G401 (cell line): ENCODE measurements around the gene NCOR2. TPM values are rescaled to one million over a fixed set of nuclear protein-coding genes. Genes with fewer than 3 reads are reported as not detected.

ENCODE experiments used
- DNase-seq: peaks from one replicate; pipeline ENCODE4 v3.0.0-alpha.2; 2015; ENCODE audit warnings: low spot score
- in situ Hi-C: cut with HindIII; loops from 2 replicates; pipeline ENCODE4 v1.10.0; 2016; ENCODE audit warnings: low sequenced_read_pairs, mixed read lengths
- total RNA-seq: library from RNA; depleted of rRNA; stranded (reverse); fragments of >200 nt; shearing (Covaris generic); gene quantifications from 2 replicates; pipeline ENCODE4 v1.2.3, GENCODE V29; 2014

Gene NCOR2
- total RNA-seq, 1 experiment from 2014 or later, result 19.0 TPM

DNA sequence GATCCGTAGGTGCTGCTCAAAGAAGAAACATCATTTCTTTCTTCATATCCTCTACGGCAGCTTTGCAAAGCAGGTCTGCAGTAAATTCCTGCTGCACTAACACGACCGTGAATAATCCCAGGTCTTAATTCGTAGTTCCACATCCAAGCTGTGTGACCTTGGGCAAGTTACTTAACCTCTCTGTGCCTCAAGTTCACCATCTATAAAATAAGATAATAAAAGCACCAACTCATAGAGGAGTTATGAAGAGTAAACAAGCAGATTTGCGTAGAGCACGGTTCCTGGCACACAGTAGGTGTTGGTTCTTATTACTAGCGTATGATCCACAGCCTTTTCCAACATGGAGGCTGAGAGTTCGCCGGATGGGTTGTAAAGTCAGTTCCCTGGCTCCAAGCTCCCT lies 3.6 kb downstream of the NCOR2 start:
- in situ Hi-C loops, result no loop called here
- DNase-seq, result no peak

DNA sequence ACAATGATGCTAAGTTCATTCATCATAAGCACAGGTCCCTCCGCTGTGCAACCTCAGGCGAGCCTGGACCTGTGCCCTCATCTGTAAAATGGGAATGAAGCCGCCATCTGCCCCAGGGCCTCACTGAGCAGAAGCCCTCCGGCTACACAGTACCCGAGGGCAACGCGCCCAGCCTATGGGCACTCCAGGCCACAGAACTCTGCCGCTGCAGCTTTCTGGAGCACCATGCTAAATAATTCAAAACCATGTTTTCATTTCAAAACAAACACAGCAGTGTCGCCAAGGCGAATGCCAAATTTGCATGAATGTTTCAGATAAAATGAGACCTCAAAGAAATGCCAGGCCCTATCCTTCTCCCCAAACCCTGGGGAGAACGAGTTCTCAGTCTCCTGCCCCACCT lies 4.0 kb downstream of the NCOR2 start:
- peak; percentile 44 for DNase-seq
- in situ Hi-C loops, result no loop called here

DNA sequence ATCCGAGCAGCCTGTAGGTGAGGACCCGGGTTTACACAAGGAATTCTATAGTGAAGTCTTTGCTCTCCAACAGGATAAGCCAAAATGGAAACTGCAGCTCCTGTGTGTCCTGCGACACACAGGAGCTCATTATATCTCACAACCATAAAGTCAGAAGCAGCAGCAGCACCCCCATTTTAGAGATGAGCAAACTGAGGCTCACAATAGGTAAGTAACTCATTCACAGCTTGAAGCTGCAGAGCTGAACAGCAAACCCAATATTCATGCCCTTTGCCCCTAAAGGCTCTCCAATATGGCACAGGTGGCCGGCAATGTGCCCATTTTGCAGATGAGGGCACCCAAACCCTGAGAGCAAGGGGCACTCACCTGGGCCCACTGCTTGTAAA lies 4.6 kb downstream of the NCOR2 start:
- DNase-seq, result no peak
- in situ Hi-C loops, result no loop called here

DNA sequence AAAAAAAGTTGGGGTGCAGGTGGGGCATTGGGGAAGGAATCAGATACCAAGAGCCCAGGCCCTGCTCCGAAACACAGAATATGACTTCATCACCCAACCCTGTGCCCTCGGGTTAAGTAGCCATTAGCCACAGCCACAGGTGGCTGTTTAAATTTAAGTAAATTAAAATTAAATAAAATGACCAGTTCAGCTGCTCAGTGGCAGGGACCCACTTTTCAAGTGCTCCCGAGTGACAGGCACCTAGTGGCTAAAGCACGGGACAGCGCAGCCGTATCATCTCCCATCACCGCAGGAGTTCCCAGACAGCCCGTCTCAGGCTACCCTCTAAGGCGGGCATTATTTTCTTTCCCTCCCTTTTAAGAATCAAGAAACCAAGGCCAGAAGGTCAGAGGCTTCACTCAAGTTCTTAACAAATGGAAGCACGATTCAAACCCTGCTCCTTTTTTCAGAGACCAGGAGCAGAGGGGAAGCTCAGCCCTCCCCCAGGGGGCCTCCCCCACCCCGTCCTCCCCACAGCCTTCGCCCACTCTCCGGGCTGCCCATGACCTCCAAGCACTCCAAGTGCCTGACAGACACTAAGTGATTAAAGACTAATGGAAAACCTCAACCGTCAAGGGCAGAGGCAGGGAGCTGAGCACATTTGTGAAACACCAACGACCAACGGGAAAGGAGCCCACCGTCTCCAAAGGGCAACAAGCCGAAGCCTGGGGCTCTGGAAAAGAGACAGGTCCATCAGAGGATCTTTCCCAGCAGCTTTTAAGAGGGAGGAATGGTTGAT lies 5.2 kb downstream of the NCOR2 start:
- in situ Hi-C loops, result no loop called here
- DNase-seq, result no peak

DNA sequence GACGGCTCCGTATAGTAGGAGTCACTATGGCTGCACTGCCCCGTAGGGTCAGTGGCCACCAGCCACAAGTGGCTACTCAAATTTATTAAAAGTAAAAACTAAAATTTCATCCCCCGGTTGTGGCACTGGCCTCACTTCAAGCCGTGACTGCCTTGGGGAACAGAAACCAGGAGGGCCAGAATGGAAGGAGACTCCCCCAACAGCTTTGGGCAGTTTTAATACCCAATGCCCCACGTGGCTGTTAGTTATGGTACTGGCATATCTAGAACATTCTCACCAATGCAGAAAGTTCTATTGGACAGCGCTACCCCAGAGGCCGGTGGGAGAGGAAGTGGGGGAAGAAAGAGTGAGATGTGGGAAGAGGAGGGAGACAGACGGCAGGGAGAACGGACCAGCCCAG lies 6.2 kb downstream of the NCOR2 start:
- in situ Hi-C loops, result no loop called here
- no peak for DNase-seq

DNA sequence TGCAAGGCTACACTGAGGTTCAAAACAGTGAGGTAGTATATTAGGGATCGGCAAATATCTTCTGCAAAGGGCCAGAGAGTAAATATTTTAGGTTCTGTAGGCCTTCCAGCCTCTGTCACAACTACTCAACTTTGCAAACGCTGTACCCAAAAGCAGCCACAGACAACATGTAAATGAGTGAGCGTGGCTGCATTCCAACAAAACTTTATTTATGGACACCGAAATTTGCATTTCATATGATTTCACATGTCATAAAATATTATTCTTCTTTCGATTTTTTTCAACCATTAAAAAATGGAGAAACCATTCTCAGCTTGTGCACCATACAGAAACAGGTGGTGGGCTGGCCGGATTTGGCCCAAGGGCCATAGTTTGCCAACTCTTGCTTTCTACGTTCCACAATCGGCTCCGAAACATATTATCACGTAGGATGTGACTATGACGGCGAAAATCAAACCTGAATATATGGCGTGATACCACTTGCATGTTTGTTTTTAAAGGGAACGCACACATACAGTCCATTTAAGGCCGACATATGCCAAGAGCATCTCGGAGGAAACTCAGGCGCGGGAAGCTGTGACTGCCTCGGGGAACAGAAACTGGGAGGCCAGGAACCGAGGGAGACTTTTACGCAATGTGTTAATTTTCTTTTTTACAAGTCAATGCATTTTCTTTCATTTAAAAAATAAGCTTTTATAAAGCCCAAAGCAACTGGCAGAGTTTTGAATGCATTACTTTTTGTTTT lies 7.1 kb downstream of the NCOR2 start:
- in situ Hi-C loops, result no loop called here
- peak; percentile 37 for DNase-seq

DNA sequence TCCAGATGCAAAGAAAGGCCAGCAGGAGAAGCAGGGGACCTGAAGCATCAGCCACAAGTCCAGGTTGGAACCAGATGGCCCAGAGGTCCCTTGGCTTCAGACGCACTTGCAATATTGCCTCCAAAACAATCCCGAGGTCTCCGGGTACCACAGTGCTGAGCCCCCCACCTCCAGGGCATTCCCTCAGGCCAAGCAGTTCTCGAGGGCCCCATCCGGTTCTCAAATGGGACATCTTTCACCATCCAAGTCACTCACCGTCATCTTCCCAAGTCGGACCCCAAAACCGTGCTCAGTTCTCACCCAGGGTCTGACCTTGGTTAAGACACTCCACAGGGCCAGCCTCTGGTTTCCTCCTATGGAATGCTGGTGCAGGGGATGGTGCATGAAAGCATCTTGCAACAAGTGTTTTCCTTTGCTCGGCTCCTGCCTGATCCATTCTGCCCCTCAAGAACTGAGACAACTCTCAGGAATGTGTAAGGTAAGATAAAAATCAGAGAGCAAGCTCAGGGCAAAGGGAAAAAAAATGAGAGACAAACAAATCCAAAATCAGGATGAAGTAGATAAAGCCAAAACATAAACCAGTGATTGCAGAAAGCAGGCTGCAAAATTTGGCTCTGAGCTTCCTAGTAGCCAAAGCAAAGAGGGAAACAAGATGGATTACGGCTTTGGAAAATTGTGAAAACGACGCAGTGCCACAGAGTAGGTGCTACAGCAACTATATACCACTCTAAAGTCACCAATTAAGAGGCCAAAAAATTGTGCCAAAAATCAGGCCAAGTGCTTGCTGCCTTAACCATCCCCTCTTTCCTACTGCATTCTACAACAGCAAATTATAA lies 8.0 kb downstream of the NCOR2 start:
- no peak for DNase-seq
- in situ Hi-C loops, result no loop called here

DNA sequence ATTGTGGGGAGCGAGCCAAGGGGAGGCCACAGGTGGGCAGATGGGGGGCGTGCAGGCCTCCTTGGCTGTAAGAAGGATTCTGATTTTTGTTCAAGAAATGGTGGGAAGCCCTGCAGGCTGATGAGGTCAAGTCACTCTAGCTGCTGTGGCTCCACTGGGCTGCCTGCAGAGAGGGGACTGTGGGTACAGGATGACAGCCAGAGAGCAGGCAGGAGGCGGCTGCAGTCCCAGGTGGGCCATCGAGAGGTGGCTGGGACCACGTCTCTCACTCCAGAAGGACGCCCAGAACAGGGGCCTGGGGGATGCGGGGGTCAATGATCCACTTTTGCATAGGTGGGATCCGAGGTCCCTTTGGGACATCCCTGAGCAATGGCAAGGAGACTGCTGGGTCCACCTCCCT lies 9.1 kb downstream of the NCOR2 start:
- in situ Hi-C loops, result no loop called here

DNA sequence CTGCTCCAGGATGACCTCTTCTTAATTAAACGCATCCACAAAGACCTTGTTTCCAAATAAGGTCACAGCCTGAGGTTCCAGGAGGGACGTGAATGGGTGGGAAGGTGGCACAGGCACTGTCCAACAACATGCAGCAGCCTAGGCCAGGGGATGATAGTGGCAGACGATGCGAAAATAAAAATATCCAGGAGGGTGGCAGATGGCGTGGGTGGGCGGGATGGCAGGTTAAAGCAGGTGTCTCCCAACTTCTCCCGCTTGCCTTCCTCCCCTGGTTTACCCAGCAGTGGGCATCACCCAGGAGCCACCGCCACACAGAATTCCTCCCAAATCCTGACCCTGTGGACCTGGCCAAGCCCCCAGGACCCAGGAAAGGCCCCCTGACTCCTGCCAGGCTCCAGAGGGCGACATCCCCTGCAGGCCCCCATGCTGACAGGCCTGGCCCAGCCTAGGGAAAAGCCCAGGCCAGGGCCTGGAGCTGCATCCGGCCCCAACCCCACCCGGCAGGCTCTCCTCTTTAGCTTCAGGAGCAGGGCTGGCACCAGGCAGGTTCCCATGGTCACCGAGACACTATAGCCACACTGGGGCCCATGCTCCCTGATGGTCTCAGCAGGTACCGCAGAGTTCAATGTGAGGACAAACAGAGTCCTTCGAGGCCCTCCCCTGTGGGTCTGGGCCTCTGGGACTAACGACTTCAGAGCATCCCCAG lies 9.7 kb downstream of the NCOR2 start:
- in situ Hi-C loops, result no loop called here
- DNase-seq, result peak; percentile 74

More for the DNA sequence above, 9.1 kb downstream of the NCOR2 start:
- DNase-seq, result no peak

DNA sequence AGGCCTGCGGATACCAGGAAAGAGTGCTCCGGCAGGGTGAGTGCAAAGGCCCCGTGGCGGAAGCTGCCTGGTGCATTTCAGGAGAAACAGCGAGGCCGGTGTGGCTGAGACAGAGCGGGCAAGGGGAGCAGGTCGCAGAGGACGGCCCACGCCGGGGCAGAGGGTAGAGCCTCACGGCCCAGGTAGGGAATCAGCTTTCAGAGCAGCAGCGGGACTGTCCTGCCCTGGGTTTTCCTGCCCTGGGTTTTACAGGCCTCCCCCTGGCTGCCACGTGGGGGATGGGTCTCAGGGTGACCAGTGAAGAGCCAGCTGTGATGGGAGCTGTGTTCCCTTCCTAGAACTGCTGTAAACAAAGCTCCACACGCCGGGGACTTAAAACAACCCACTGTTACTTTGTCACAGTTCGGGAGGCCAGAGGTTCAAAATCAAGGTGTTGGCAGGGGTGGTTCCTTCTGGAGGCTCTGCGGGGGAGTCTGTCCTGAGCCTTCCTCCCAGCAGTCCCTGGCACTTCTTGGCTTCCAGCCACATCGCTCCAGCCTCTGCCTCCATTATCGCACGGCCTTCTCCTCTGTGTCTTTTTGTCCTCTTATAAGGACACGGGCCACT lies 10.4 kb downstream of the NCOR2 start:
- in situ Hi-C loops, result no loop called here
- DNase-seq, result peak; percentile 58

DNA sequence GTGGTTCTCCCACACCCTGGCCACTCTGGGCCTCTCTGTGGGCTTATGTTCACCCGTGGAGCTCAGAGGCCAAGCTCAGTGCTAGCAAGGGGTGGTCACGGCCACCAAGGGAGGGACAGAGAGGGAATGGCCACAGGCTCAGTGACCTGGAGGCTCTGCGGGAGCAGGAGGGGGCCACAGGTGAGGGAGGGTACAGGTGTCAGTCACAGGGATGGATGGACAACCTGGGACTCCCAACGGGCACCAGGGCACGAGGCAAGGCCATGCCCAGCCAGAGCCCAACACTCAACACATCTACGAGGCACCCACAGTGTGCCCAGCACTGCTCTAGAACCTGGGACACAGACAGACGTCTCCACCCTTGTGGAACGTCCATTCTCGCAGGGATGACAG lies 11.3 kb downstream of the NCOR2 start:
- in situ Hi-C loops, result no loop called here
- DNase-seq, result no peak

DNA sequence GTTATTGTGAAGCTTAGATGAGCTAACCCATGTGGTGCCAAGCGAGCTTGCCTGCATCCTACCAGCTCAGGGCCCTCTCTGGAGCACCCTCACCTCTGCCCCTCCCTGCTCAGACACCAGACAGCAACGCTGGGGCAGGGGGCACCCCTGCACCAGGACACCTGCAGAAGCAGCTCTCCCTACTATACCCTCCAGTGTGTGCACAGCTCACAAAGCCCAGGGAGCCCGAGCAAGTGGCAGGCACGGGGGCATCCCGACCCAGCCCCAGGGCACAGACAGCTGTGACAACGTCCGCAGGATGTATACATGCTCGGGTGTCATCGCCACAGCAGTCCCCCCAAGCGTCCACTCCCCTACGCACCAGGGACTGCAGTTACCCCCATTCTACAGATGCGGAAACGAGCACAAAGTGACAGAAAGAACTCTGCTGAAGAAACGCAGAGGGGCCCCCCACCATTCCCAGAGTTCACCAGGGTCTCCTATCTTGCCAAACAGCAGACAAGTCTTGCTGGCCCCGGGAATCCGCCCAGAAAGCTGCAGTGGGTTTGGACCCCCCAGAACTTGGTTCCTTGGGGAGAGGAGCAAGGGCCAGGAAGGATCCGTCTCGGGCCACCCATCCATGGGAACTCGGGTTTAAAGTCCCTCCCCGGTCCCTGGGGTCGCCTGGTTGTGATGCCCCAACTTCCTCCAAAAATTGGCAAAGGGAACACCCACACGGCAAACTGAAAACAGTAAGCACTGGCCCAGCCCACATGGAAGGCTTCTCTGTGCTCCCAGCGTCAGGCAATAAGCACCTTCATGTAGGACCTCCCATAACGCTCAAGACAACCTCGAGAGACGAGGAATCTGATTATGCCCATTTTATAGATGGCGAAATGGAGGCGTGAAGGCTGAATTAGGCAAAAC lies 12.0 kb downstream of the NCOR2 start:
- no peak for DNase-seq
- in situ Hi-C loops, result no loop called here

DNA sequence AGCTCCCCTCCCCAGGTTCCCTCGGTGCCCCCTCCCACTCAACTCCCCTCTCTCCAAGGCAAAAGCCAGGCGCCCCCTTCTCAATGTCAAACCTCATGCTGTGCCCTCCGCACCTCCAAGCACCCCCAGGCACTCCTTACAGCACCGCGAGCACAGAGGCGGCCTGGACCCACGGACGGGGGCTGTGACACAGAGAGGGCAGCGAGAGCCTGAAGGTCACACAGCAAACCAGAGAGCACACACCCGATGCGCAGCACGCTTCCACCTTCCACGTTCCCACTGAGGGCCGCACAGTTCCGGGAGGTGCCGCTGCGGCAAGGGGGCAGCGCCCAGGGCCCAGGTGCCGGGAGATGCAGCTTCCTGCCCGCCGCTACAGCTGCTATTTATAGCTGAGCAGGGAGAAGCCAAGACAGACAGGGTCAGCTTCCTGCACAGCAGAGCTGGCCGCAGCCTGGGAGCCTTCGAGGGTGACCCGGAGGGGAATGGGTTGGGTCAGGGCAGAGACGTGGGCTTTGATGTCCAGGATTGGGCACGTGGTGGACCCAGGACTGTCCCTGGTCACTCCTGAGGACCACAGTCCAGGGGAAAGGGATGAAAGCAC lies 12.9 kb downstream of the NCOR2 start:
- peak; percentile 28 for DNase-seq
- in situ Hi-C loops, result no loop called here

DNA sequence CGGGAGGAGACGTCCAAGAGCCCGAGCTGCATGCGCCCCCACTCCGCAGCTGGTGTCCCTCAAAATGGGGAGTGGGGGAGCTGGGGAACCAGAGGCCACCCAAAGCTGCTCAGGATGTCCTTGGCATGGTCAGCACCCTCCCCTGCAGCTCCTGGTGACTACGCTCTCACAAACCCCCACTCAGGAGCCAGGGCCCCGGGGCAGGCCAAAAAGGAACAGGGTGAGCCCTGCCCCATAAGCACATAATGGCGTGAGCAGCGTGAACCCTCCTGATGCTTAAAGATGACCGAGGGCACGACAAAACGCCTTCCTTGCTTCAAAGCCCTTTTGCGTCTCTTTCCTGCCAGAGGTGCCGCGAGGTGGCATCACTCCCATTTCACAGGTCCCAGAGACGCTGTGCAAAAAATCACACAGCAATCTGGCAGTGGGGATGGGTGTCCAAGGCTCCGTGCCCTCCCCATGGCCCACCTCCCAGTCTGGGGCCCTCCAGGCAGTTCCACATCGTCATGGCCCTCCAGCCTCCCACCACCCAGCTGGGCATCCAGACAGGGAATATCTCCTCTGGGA lies 13.5 kb downstream of the NCOR2 start:
- DNase-seq, result no peak
- in situ Hi-C loops, result no loop called here

DNA sequence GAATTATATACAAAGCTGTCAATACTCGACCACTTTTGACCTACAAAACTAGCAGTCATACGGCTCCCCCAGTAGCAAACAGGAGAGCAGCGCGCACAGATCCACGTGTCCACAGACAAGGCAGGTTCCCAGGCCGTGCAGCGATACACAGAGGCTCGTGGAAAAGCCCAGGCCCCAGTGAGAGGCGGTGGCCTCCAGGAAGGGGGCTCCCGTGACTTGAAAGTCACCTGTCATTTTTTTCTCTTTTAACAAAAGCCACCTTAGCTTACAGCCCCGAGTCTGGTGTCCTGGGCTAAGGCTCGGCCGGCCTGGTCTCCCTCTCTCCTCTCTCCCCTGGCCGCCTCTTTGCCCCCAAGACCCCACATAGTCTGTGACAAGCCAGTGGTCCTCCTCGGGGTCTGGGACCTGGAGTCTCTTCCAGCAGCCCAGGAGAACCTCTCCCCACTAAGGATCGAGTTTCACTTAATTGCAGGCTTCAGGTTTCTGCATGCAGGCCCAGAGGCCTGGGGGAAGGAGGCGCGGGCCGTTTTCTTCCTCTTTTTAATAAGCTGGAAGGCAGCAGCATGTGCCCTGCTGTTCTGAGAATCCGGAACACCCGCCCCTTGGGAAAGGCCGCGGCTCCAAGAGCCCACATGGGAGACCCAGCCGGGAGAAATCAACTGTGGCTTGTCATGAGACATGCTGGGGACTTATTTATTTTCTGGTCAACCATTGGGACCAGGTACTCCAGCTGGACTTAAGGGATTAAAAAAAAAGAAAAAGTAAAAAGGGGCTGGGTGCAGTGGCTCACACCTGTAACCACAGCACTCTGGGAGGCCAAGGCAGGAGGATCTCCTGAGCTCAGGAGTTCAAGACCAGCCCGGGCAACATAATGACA lies 15.9 kb downstream of the NCOR2 start:
- in situ Hi-C loops, result no loop called here
- DNase-seq, result peak; percentile 56
